Naive thymus-derived CD4-positive, alpha-beta T cell (primary cell): ENCODE data around the gene RINL. TPM values are rescaled to one million over a fixed set of nuclear protein-coding genes. Genes with fewer than 3 reads are reported as not detected.
A peak's percentile ranks its signal among the peaks of the same experiment; 100 is the strongest.

Source experiments
- ATAC-seq: fragments of 150-1000 bp; cut with Tn5 transposase; 2 replicates; pipeline ENCODE4 v1.10.0; 2021; ENCODE audit warnings: mild to moderate bottlenecking, moderate library complexity
- CTCF ChIA-PET: fragments of 350-600 bp; sonication (Branson Sonifier 250); formaldehyde crosslinking; loops from one replicate; lab custom pipeline; 2021; ENCODE audit warnings: antibody characterized with exemption; lab: Charles Lee
- POLR2A ChIA-PET: fragments of 350-600 bp; sonication (Branson Sonifier 250); formaldehyde crosslinking; loops from one replicate; lab custom pipeline; 2021; ENCODE audit warnings: antibody characterized with exemption, inconsistent platforms; lab: Charles Lee
- DNase-seq, 9 donors: peaks; one replicate each; pipeline versions ENCODE4 v3.0.0 to v3.0.0-alpha.2; 2020 to 2022; ENCODE audit warnings: mixed read lengths in 1 of 9
- H3K27ac ChIP-seq: one replicate; pipeline ENCODE4 v1.7.0; 2013; ENCODE audit warnings: mild to moderate bottlenecking, low read depth, low read length, moderate library complexity
- H3K27me3 ChIP-seq, 2 donors: one replicate each; pipeline ENCODE4 v1.7.0; 2013; ENCODE audit warnings: low read length in 2 of 2, mild to moderate bottlenecking in 2 of 2, moderate library complexity in 2 of 2; ENCODE audit not compliant: control insufficient read depth in 2 of 2, insufficient read depth in 2 of 2
- H3K36me3 ChIP-seq, 3 experiments: 1 replicate in 2 of 3; 2 replicates in 1 of 3; pipeline ENCODE4 v1.7.0; 2013; ENCODE audit warnings: low read length in 3 of 3, mild to moderate bottlenecking in 3 of 3, moderate library complexity in 1 of 3; ENCODE audit not compliant: insufficient read depth in 3 of 3, control insufficient read depth in 2 of 3
- H3K4me1 ChIP-seq, 2 donors: one replicate each; pipeline ENCODE4 v1.7.0; 2013; ENCODE audit warnings: low read length in 2 of 2, mild to moderate bottlenecking in 2 of 2, moderate library complexity in 1 of 2; ENCODE audit not compliant: control insufficient read depth in 2 of 2, insufficient read depth in 2 of 2
- H3K4me3 ChIP-seq: 2 replicates; pipeline ENCODE4 v1.7.0; 2013; ENCODE audit warnings: mild to moderate bottlenecking, low read length
- H3K9me3 ChIP-seq, 3 experiments: 1 replicate in 2 of 3; 2 replicates in 1 of 3; pipeline ENCODE4 v1.7.0; 2013; ENCODE audit warnings: low read length in 3 of 3; ENCODE audit not compliant: control insufficient read depth in 2 of 3
- H3K27ac Mint-ChIP-seq, 9 donors: one replicate each; pipeline ENCODE4 v1.8.0; 2020 to 2022; ENCODE audit warnings: mixed read lengths in 9 of 9, mild to moderate bottlenecking in 8 of 9, moderate library complexity in 5 of 9, inconsistent platforms in 2 of 9
- H3K27me3 Mint-ChIP-seq, 5 donors: one replicate each; pipeline ENCODE4 v1.8.0; 2021 to 2022; ENCODE audit warnings: mixed read lengths in 5 of 5, mild to moderate bottlenecking in 1 of 5
- H3K36me3 Mint-ChIP-seq, 5 donors: one replicate each; pipeline ENCODE4 v1.8.0; 2020 to 2022; ENCODE audit warnings: mixed read lengths in 5 of 5, mild to moderate bottlenecking in 3 of 5, inconsistent platforms in 1 of 5
- H3K4me1 Mint-ChIP-seq, 7 donors: one replicate each; pipeline ENCODE4 v1.8.0; 2020 to 2022; ENCODE audit warnings: mixed read lengths in 7 of 7, mild to moderate bottlenecking in 3 of 7, inconsistent platforms in 1 of 7
- H3K4me3 Mint-ChIP-seq, 10 donors: one replicate each; pipeline ENCODE4 v1.8.0; 2020 to 2022; ENCODE audit warnings: mild to moderate bottlenecking in 10 of 10, mixed read lengths in 10 of 10, moderate library complexity in 6 of 10, inconsistent platforms in 2 of 10
- H3K9me3 Mint-ChIP-seq, 11 donors: one replicate each; pipeline ENCODE4 v1.8.0; 2020 to 2022; ENCODE audit warnings: mixed read lengths in 11 of 11, mild to moderate bottlenecking in 4 of 11, inconsistent platforms in 1 of 11, moderate library complexity in 1 of 11
- intact Hi-C, 2 donors: fragments of 100-400 bp; cut with micrococcal nuclease; formaldehyde crosslinking; loops; one replicate each; pipeline ENCODE4 v1.15.1; 2023
- polyA plus RNA-seq, 2 donors: library from polyadenylated mRNA; unstranded; fragments of 300-500 nt; fragmentation: Illumina TruSeq; gene quantifications; one replicate each; pipeline ENCODE4 v1.2.3, GENCODE V29; 2021
- total RNA-seq, 6 experiments: library from RNA in 5 of 6; stranded (reverse) in 5 of 6; gene quantifications; 1 replicate in 5 of 6; 2 replicates in 1 of 6; pipeline ENCODE4 v1.2.3 and lab custom pipeline; 2021 to 2026

RINL gene, protein sequence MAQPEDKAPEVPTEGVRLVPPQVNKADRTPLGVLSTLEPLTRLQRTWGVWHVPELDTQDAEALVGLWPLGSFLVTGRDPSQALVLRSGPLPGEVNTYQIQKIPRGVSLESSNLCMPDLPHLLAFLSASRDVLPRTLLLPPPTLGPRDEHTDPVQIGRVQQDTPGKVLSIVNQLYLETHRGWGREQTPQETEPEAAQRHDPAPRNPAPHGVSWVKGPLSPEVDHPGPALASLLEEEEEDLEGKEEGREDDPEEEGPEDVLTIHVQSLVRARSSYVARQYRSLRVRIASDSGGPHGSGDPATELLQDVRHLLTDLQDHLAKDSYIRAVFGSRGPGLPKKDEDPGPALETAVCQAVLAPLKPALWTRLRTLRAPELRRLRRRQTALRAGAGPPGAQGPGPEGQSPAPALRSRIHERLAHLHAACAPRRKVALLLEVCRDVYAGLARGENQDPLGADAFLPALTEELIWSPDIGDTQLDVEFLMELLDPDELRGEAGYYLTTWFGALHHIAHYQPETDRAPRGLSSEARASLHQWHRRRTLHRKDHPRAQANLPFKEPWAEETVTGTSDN
- 10 to 100 TPM; 32.8 to 75.9 (median 64.0) TPM for total RNA-seq
- polyA plus RNA-seq = 10 to 100 TPM; 35.3 to 36.1 TPM
- 37.6 reads per million, percentile 65 among the genes with 10 or more reads in this experiment for total RNA-seq (lab: John Stamatoyannopoulos, UW)

DNA sequence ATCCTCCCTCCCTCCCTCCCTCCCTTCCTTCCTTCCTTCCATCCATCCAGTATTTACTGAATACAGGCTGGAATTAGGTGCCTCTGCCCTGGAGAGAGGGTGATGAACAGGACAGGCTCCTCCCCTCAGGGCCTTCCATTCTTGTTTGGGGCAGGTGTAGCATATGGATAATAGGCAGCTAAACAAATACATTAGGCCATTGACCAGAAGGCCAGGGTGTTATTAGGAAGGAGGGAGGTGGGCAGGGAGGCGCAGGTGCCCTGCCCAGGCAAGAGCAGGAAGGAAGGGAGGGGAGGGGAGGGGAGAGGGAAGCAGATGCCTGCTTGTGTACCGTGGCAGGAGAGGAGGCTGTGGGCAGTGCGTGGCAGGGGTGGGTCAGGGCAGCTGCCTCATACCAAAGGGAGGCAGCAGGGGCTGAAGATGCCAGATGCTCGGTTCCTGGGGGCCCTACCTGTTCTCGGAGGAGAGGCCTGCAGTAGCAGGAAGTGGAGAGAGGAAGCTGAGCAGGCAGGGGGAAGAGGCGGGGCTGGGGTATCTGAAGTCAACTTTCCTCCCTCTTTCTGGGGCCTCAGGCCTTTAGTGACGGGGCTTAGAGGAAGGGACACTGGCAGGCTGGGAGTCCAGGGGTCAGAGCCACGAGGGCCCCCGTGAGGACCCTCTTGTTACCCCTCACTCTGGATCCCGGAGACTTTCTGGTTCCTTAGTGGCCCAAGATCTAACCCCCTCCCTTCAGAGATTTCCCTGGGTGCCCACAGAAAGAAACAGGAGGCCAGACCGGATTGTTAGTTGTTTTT, at the start of gene RINL:
RINL (minus strand) TSS at position 495 of the 794 bp plus-strand sequence. CDS start 1,533 bp downstream, outside the sequence.
- peaks cover 0 to 9% (median 0%) of the 10 kb centered on the region in 3 experiments for H3K36me3 ChIP-seq
- peaks cover 22 to 30% of the 10 kb centered on the region in 2 donors for H3K4me1 ChIP-seq
- H3K9me3 Mint-ChIP-seq = peaks cover 0 to 2% (median 0%) of the 10 kb centered on the region in 11 donors
- DNase-seq = peak; percentile 41 to 78 (median 74)
- peak within 1 kb of the TSS; percentile 58 to 98 (median 88) for H3K4me3 Mint-ChIP-seq
- peaks cover 3 to 18% (median 4%) of the 10 kb centered on the region in 5 donors for H3K36me3 Mint-ChIP-seq
- H3K27ac ChIP-seq = peak within 1 kb of the TSS; percentile 93
- no peaks in the 10 kb centered on the region for H3K9me3 ChIP-seq
- H3K27me3 Mint-ChIP-seq = no peaks in the 10 kb centered on the region
- peaks cover 15 to 47% (median 30%) of the 10 kb centered on the region in 7 donors for H3K4me1 Mint-ChIP-seq
- POLR2A ChIA-PET = interaction anchor here (0.6 to 19.2 kb wide), 16 partner anchors 8 to 503 kb away, joined by 3 to 317 read pairs (median 6); partner anchors contain the start of genes ECH1, HNRNPL, MRPS12 and NFKBIB
- peak; percentile 94 for ATAC-seq
- H3K27ac Mint-ChIP-seq = peak within 1 kb of the TSS; percentile 95 to 99 (median 97)
- H3K27me3 ChIP-seq = no peaks in the 10 kb centered on the region
- intact Hi-C loops = loop anchor here (1.0 to 2.0 kb wide), 5 partner anchors 8 to 53 kb away; partner anchors contain the start of genes NFKBIB (in 2 of the 2), SIRT2 (in 2 of the 2), ECH1 (in 1 of the 2) and MRPS12 (in 1 of the 2)
- H3K4me3 ChIP-seq = peak within 1 kb of the TSS; percentile 60
- CTCF ChIA-PET = interaction anchor here (0.6 to 3.6 kb wide), 9 partner anchors 9 to 54 kb away, joined by 3 to 18 read pairs (median 3); no protein-coding TSS in a partner anchor

GRCh38 chr19:38924388-38924787, 46.3 kb upstream of the RINL start:
- H3K36me3 ChIP-seq = peaks cover 0 to 36% (median 2%) of the 10 kb centered on the region in 3 experiments
- no peak overlapping the region for H3K4me3 ChIP-seq
- Mint-ChIP-seq H3K27ac (peak overlapping the region in 1 of 9 donors; percentile 36), H3K4me1 (peaks cover 0 to 22% (median 13%) of the 10 kb centered on the region in 7 donors), H3K27me3 (no peaks in the 10 kb centered on the region), H3K36me3 (peaks cover 0 to 26% (median 15%) of the 10 kb centered on the region in 5 donors), H3K4me3 (no peak overlapping the region), H3K9me3 (peaks cover 0 to 1% (median 0%) of the 10 kb centered on the region in 11 donors)
- H3K27me3 ChIP-seq = no peaks in the 10 kb centered on the region
- POLR2A ChIA-PET = no interaction called here
- no peak overlapping the region for H3K27ac ChIP-seq
- H3K9me3 ChIP-seq = no peaks in the 10 kb centered on the region
- intact Hi-C loops = no loop called here
- DNase-seq = no peak
- peak; percentile 82 for ATAC-seq
- CTCF ChIA-PET = no interaction called here
- H3K4me1 ChIP-seq = peaks cover 5 to 44% of the 10 kb centered on the region in 2 donors

DNA sequence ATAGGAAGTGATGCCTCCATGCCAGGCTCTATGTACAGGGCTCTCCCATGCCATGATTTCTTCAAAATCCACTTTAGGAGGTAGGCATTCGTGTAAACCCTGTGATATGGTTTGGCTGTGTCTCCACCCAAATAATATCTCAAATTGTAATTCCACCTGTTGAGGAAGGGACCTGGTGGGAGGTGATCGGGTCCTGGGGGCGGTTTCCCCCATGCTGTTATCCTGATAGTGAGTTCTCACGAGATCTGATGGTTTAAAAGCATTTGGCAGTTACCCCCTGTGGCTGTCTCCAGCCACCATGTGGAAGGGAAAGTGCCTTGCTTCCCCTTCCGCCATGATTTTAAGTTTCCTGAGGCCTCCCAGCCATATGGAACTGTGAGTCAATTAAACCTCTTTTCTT, 44.4 kb upstream of the RINL start:
- no peak for ATAC-seq
- no peak overlapping the region for H3K27ac ChIP-seq
- ChIA-PET POLR2A (interaction anchor here (0.7 kb wide), 1 partner anchor 51 kb away, joined by 3 read pairs; no protein-coding TSS in a partner anchor), CTCF (no interaction called here)
- peaks cover 0 to 22% (median 10%) of the 10 kb centered on the region in 5 donors for H3K36me3 Mint-ChIP-seq
- H3K4me3 Mint-ChIP-seq = no peak overlapping the region
- no peak overlapping the region for H3K4me3 ChIP-seq
- no peaks in the 10 kb centered on the region for H3K27me3 ChIP-seq
- peaks cover 0 to 28% of the 10 kb centered on the region in 2 donors for H3K4me1 ChIP-seq
- H3K27me3 Mint-ChIP-seq = no peaks in the 10 kb centered on the region
- H3K36me3 ChIP-seq = peaks cover 0 to 36% (median 2%) of the 10 kb centered on the region in 3 experiments
- H3K9me3 Mint-ChIP-seq = peaks cover 0 to 1% (median 0%) of the 10 kb centered on the region in 11 donors
- DNase-seq = no peak
- peaks cover 0 to 7% (median 0%) of the 10 kb centered on the region in 7 donors for H3K4me1 Mint-ChIP-seq
- H3K27ac Mint-ChIP-seq = no peak overlapping the region
- H3K9me3 ChIP-seq = no peaks in the 10 kb centered on the region
- intact Hi-C loops = no loop called here

GRCh38 chr19:38921420-38922274, 43.6 kb upstream of the RINL start:
- Mint-ChIP-seq H3K36me3 (peaks cover 0 to 22% (median 10%) of the 10 kb centered on the region in 5 donors), H3K4me3 (no peak overlapping the region), H3K9me3 (peaks cover 0 to 1% (median 0%) of the 10 kb centered on the region in 11 donors), H3K4me1 (peaks cover 0 to 6% (median 0%) of the 10 kb centered on the region in 7 donors), H3K27ac (peak overlapping the region in 1 of 9 donors; percentile 46), H3K27me3 (no peaks in the 10 kb centered on the region)
- CTCF ChIA-PET = interaction anchor here (0.7 kb wide), 1 partner anchor 37 kb away, joined by 4 read pairs; no protein-coding TSS in a partner anchor
- DNase-seq = no peak
- intact Hi-C loops = no loop called here
- ATAC-seq = no peak
- Histone ChIP-seq H3K36me3 (peaks cover 0 to 36% (median 2%) of the 10 kb centered on the region in 3 experiments), H3K4me1 (peaks cover 0 to 22% of the 10 kb centered on the region in 2 donors), H3K27me3 (no peaks in the 10 kb centered on the region), H3K9me3 (no peaks in the 10 kb centered on the region), H3K27ac (no peak overlapping the region), H3K4me3 (no peak overlapping the region)
- POLR2A ChIA-PET = no interaction called here

DNA sequence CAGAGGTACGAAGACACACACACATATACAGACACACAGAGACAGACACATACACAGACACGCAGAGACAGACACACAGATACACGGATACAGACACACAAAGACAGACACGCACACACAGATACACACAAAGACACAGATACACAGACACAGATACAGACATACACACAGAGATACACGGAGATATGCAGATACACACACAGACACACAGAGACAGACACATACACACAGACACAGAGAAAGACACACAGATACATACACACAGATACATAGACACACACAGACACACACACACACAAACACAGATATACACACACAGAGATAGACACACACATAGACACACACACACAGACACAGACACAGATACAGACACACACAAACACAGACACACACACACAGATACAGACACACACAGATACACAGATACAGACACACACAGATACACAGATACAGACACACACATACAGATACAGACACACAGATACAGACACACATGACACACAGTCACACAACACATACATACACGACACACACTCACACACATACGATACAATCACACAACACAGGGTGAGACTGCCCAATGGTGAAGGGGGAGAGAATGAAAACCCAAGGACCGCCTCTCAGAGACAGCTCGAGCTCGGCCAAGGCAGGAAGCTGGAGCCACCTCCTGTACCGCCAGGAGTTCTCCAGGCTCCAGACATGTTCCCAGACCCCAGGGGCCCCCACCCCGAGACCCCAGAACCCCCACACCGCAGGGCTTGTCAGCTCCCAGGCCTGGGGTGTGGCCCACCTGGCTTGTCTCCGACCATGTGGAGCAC, 42.7 kb upstream of the RINL start:
- Mint-ChIP-seq H3K27ac (no peak overlapping the region), H3K27me3 (no peaks in the 10 kb centered on the region), H3K36me3 (peaks cover 0 to 22% (median 10%) of the 10 kb centered on the region in 5 donors), H3K4me3 (no peak overlapping the region), H3K4me1 (peaks cover 0 to 6% (median 0%) of the 10 kb centered on the region in 7 donors), H3K9me3 (peaks cover 0 to 1% (median 0%) of the 10 kb centered on the region in 11 donors)
- Histone ChIP-seq H3K27me3 (no peaks in the 10 kb centered on the region), H3K9me3 (no peaks in the 10 kb centered on the region), H3K4me3 (no peak overlapping the region), H3K4me1 (peaks cover 0 to 15% of the 10 kb centered on the region in 2 donors), H3K36me3 (peaks cover 0 to 39% (median 2%) of the 10 kb centered on the region in 3 experiments), H3K27ac (no peak overlapping the region)
- DNase-seq (no peak), ATAC-seq (no peak)
- ChIA-PET CTCF (no interaction called here), POLR2A (no interaction called here)
- intact Hi-C loops = no loop called here
